ENCODE measurements around the gene FAM53B. TPM values are rescaled to one million over a fixed set of nuclear protein-coding genes. Genes with fewer than 3 reads are reported as not detected.

FAM53B gene
- total and polyA plus RNA-seq, 4 donors = 5.1 to 20.6 (median 9.6) TPM

- H3K27ac ChIP-seq (ENCODE audit: low read depth in 1 of 2, low read length in 2 of 2) = no peak overlapping the region
- no peak overlapping the region for H3K4me3 ChIP-seq (ENCODE audit: low read length in 2 of 2)
- no peaks in the 10 kb centered on the region for H3K27me3 ChIP-seq (ENCODE audit: control insufficient read depth in 1 of 2, insufficient read depth in 2 of 2, low read length in 1 of 2)
Observed at GRCh38 chr10:124621637-124622036, 122.5 kb downstream of the FAM53B start.

DNA sequence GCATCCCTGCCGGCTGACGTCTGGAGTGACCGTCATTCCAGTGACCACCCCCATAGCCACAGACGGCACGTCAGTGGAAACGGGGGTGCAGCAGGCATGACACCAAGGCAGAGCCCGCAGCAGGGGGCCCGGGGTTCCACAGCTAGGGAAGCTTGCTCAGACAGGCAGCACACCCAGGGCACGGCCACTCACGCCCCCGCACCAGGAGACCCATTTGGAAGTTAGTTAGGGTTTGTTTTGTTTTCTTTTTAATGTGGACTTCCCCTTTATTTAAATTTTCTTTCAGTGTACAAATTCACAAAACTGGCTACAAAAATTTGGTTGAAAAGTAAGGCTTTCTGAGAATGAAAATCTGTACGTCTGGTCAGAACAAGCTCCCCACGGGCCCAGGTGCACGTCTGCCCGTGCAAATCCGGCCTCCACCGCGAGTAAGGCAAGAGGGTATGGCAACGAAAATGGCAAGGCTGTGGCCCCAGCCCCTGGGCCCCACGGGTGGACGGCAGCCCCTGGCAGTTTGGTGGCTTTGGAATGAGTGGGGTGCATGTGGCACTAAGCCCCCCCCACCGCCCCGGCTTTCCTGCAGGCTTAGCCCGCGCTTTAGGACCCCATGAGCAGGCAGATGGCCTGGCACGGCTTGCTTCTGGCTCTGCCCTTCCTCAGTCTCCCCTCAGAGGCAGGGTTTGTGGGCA, 124.2 kb downstream of the FAM53B start:
- H3K4me3 ChIP-seq (ENCODE audit: low read length in 2 of 2) = no peak overlapping the region
- H3K27ac ChIP-seq (ENCODE audit: low read depth in 1 of 2, low read length in 2 of 2) = no peak overlapping the region
- no peaks in the 10 kb centered on the region for H3K27me3 ChIP-seq (ENCODE audit: control insufficient read depth in 1 of 2, insufficient read depth in 2 of 2, low read length in 1 of 2)
- no peaks in the 10 kb centered on the region for H3K9me3 ChIP-seq (ENCODE audit: control insufficient read depth, low read length)
- DNase-seq (no peak), ATAC-seq (ENCODE audit: low FRiP score) (no peak)
- no peaks in the 10 kb centered on the region for H3K4me1 ChIP-seq (ENCODE audit: control insufficient read depth in 1 of 2, insufficient read depth in 2 of 2, low read length in 2 of 2)
- 83 to 85% methylated on average over 26 of the region's 26 CpGs for WGBS, 2 donors
- intact Hi-C loops (cut with DNase I) = no loop called here
- H3K36me3 ChIP-seq (ENCODE audit: control insufficient read depth in 1 of 2, insufficient read depth in 2 of 2, low read length in 1 of 2) = no peaks in the 10 kb centered on the region

More at GRCh38 chr10:124621637-124622036, 122.5 kb downstream of the FAM53B start:
- no peak for DNase-seq
- no peak for ATAC-seq (ENCODE audit: low FRiP score)
- Histone ChIP-seq H3K4me1 (ENCODE audit: control insufficient read depth in 1 of 2, insufficient read depth in 2 of 2, low read length in 2 of 2) (no peaks in the 10 kb centered on the region), H3K9me3 (ENCODE audit: control insufficient read depth, low read length) (no peaks in the 10 kb centered on the region), H3K36me3 (ENCODE audit: control insufficient read depth in 1 of 2, insufficient read depth in 2 of 2, low read length in 1 of 2) (no peaks in the 10 kb centered on the region)
- 4 to 10% methylated on average over 13 of the region's 13 CpGs for WGBS, 2 donors
- intact Hi-C loops (cut with DNase I) = no loop called here

- no peak overlapping the region for H3K4me3 ChIP-seq (ENCODE audit: low read length in 2 of 2)
- no peak overlapping the region for H3K27ac ChIP-seq (ENCODE audit: low read depth in 1 of 2, low read length in 2 of 2)
- H3K36me3 ChIP-seq (ENCODE audit: control insufficient read depth in 1 of 2, insufficient read depth in 2 of 2, low read length in 1 of 2) = no peaks in the 10 kb centered on the region
- WGBS, 2 donors = 76 to 85% methylated on average over 9 of the region's 9 CpGs
- DNase-seq (no peak), ATAC-seq (ENCODE audit: low FRiP score) (no peak)
- no peaks in the 10 kb centered on the region for H3K9me3 ChIP-seq (ENCODE audit: control insufficient read depth, low read length)
- intact Hi-C loops (cut with DNase I) = no loop called here
- no peaks in the 10 kb centered on the region for H3K27me3 ChIP-seq (ENCODE audit: control insufficient read depth in 1 of 2, insufficient read depth in 2 of 2, low read length in 1 of 2)
- H3K4me1 ChIP-seq (ENCODE audit: control insufficient read depth in 1 of 2, insufficient read depth in 2 of 2, low read length in 2 of 2) = no peaks in the 10 kb centered on the region
Observed at GRCh38 chr10:124619195-124619594, 125.0 kb downstream of the FAM53B start.

DNA sequence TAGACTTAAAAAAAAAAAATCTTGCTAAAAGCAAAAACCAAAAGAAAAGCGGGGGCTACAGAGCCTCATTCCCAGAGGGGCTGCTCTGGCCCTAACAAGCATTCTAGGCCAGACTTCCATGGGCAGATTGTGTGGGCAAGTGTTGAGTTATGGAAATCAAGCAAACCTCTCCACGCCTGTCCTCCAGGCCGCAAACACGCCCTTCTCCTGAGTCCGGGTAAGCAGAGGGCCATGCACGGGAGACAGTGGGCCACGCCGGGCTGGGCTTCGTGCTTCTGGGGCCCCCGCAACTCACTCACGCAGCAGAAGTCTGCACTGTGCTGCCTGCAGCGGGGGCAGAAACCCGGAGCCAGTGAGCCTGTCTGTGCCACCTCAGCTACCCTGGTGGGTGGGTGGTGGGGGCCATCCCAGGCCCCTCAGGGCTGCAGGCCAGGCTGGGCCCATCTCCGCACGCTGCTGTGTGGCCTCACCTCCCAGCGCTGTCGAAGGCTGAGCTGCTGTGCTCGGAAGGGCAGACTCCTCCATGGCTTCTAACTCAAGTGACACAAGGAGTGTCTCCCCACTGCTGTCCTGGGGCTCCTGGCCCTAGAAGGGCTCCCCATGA, 125.6 kb downstream of the FAM53B start:
- H3K36me3 ChIP-seq (ENCODE audit: control insufficient read depth in 1 of 2, insufficient read depth in 2 of 2, low read length in 1 of 2) = no peaks in the 10 kb centered on the region
- H3K9me3 ChIP-seq (ENCODE audit: control insufficient read depth, low read length) = no peaks in the 10 kb centered on the region
- DNase-seq (no peak), ATAC-seq (ENCODE audit: low FRiP score) (no peak)
- H3K4me1 ChIP-seq (ENCODE audit: control insufficient read depth in 1 of 2, insufficient read depth in 2 of 2, low read length in 2 of 2) = no peaks in the 10 kb centered on the region
- H3K4me3 ChIP-seq (ENCODE audit: low read length in 2 of 2) = no peak overlapping the region
- no peak overlapping the region for H3K27ac ChIP-seq (ENCODE audit: low read depth in 1 of 2, low read length in 2 of 2)
- intact Hi-C loops (cut with DNase I) = no loop called here
- H3K27me3 ChIP-seq (ENCODE audit: control insufficient read depth in 1 of 2, insufficient read depth in 2 of 2, low read length in 1 of 2) = no peaks in the 10 kb centered on the region
- WGBS, 2 donors = 91 to 93% methylated on average over 17 to 18 of the region's 18 CpGs

GRCh38 chr10:124616836-124617130, 127.4 kb downstream of the FAM53B start:
- ATAC-seq (ENCODE audit: low FRiP score) = no peak
- intact Hi-C loops (cut with DNase I) = no loop called here

GRCh38 chr10:124616040-124616835, 127.9 kb downstream of the FAM53B start:
- WGBS, 2 donors = 90 to 91% methylated on average over 30 of the region's 30 CpGs
- Histone ChIP-seq H3K4me1 (ENCODE audit: control insufficient read depth in 1 of 2, insufficient read depth in 2 of 2, low read length in 2 of 2) (no peaks in the 10 kb centered on the region), H3K27ac (ENCODE audit: low read depth in 1 of 2, low read length in 2 of 2) (no peak overlapping the region), H3K36me3 (ENCODE audit: control insufficient read depth in 1 of 2, insufficient read depth in 2 of 2, low read length in 1 of 2) (no peaks in the 10 kb centered on the region), H3K27me3 (ENCODE audit: control insufficient read depth in 1 of 2, insufficient read depth in 2 of 2, low read length in 1 of 2) (no peaks in the 10 kb centered on the region), H3K4me3 (ENCODE audit: low read length in 2 of 2) (no peak overlapping the region), H3K9me3 (ENCODE audit: control insufficient read depth, low read length) (no peaks in the 10 kb centered on the region)
- ATAC-seq (ENCODE audit: low FRiP score) = no peak
- intact Hi-C loops (cut with DNase I) = no loop called here
- no peak for DNase-seq

More at GRCh38 chr10:124616836-124617130, 127.4 kb downstream of the FAM53B start:
- 68 to 76% methylated on average over 4 of the region's 4 CpGs for WGBS, 2 donors
- Histone ChIP-seq H3K27ac (ENCODE audit: low read depth in 1 of 2, low read length in 2 of 2) (no peak overlapping the region), H3K4me1 (ENCODE audit: control insufficient read depth in 1 of 2, insufficient read depth in 2 of 2, low read length in 2 of 2) (no peaks in the 10 kb centered on the region), H3K27me3 (ENCODE audit: control insufficient read depth in 1 of 2, insufficient read depth in 2 of 2, low read length in 1 of 2) (no peaks in the 10 kb centered on the region), H3K4me3 (ENCODE audit: low read length in 2 of 2) (no peak overlapping the region), H3K36me3 (ENCODE audit: control insufficient read depth in 1 of 2, insufficient read depth in 2 of 2, low read length in 1 of 2) (no peaks in the 10 kb centered on the region), H3K9me3 (ENCODE audit: control insufficient read depth, low read length) (no peaks in the 10 kb centered on the region)
- no peak for DNase-seq

DNA sequence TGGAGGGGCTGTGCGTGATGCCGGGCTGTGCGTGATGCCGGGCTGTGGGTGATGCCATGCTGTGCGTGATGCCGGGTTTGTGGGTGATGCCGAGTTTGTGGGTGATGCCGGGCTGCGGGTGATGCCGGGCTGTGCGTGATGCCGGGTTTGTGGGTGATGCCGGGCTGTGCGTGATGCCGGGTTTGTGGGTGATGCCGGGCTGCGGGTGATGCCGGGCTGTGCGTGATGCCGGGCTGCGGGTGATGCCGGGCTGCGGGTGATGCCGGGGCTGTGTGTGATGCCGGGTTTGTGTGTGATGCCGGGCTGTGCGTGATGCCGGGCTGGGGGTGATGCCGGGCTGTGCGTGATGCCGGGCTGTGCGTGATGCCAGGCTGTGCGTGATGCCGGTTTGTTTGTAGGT, 128.9 kb downstream of the FAM53B start:
- ATAC-seq (ENCODE audit: low FRiP score) (no peak), DNase-seq (no peak)
- Histone ChIP-seq H3K27ac (ENCODE audit: low read depth in 1 of 2, low read length in 2 of 2) (no peak overlapping the region), H3K9me3 (ENCODE audit: control insufficient read depth, low read length) (no peaks in the 10 kb centered on the region), H3K4me3 (ENCODE audit: low read length in 2 of 2) (no peak overlapping the region), H3K4me1 (ENCODE audit: control insufficient read depth in 1 of 2, insufficient read depth in 2 of 2, low read length in 2 of 2) (no peaks in the 10 kb centered on the region), H3K27me3 (ENCODE audit: control insufficient read depth in 1 of 2, insufficient read depth in 2 of 2, low read length in 1 of 2) (no peaks in the 10 kb centered on the region), H3K36me3 (ENCODE audit: control insufficient read depth in 1 of 2, insufficient read depth in 2 of 2, low read length in 1 of 2) (no peaks in the 10 kb centered on the region)
- WGBS, 2 donors = 97% methylated on average over 29 to 34 of the region's 34 CpGs
- intact Hi-C loops (cut with DNase I) = no loop called here

- Histone ChIP-seq H3K9me3 (ENCODE audit: control insufficient read depth, low read length) (no peaks in the 10 kb centered on the region), H3K4me3 (ENCODE audit: low read length in 2 of 2) (no peak overlapping the region), H3K27ac (ENCODE audit: low read depth in 1 of 2, low read length in 2 of 2) (no peak overlapping the region), H3K27me3 (ENCODE audit: control insufficient read depth in 1 of 2, insufficient read depth in 2 of 2, low read length in 1 of 2) (no peaks in the 10 kb centered on the region), H3K36me3 (ENCODE audit: control insufficient read depth in 1 of 2, insufficient read depth in 2 of 2, low read length in 1 of 2) (no peaks in the 10 kb centered on the region), H3K4me1 (ENCODE audit: control insufficient read depth in 1 of 2, insufficient read depth in 2 of 2, low read length in 2 of 2) (no peaks in the 10 kb centered on the region)
- ATAC-seq (ENCODE audit: low FRiP score) = no peak
- intact Hi-C loops (cut with DNase I) = no loop called here
- WGBS, 2 donors = 78 to 81% methylated on average over 11 of the region's 11 CpGs
- DNase-seq = no peak
Observed at GRCh38 chr10:124614003-124614659, 130.0 kb downstream of the FAM53B start.

Measured in aorta (tissue), 5 donors.